GM20431 (cell line): ENCODE measurements around the gene TMEM213.

Experiments
- in situ Hi-C: fragments of 300-500 bp; cut with MseI, MboI; formaldehyde crosslinking; loops from one replicate; pipeline ENCODE4 v1.15.0; 2020; ENCODE audit warnings: low sequenced_read_pairs; ENCODE audit not compliant: unreplicated experiment

TMEM213 gene

DNA sequence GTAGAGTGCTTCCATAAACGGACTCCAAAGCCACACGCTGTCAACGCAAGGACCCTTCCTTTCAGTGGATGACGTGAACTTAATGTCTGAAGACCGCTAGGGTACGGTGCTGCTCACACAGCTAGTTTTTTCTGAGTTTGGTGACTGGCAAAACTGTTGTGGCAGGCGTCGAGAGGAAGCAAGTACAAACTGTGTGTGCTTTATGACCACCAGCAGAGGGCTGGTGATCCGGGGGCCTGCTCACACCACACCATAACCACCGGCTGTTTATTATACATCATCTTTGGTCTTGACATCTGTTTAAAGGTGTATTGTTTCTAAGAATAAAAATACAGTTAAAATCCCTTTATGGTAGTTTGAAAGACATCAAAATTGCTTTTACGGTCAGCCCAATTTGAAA, 37.3 kb downstream of the TMEM213 start:
- in situ Hi-C loops, result no loop called here

DNA sequence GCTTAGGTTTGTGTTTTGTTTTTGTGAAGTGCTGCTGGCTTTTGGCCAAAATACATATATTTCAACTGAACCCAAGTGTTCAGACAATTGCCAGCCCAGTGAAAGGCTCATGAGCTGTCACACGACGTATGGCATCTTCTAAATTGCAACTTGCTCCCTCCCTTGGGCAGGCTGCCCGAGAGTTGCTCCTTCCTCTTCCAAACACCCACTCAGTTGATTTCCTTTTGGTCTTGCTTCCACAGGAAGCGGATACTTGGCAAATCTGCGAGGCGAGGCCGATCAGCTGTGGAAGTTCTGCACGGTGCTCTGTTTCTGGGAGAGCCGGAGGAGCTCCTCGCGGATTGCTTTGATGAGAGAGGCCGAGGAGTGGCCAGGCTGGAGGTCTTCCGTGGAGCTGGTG, 39.8 kb downstream of the TMEM213 start:
- in situ Hi-C loops, result no loop called here

DNA sequence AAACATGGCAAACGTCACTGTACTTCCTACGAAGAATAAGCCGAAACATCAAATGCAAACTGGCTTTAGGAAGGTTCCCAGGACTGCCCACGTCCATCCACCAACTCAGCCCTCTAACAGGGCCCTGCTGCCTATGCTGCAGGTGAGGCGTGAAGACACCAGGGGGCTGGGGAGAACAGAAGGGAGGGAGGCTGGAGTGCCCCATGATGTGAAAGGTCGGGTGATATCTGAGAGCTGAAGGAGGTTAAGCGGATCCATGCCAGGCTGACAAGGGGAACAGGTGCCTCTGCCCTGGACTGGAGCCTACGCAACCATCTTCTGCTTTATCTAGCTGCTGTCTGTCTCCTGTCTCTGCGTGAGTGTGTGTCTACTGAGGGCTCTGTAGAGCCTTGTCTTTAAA, 40.4 kb downstream of the TMEM213 start:
- in situ Hi-C loops, result no loop called here

DNA sequence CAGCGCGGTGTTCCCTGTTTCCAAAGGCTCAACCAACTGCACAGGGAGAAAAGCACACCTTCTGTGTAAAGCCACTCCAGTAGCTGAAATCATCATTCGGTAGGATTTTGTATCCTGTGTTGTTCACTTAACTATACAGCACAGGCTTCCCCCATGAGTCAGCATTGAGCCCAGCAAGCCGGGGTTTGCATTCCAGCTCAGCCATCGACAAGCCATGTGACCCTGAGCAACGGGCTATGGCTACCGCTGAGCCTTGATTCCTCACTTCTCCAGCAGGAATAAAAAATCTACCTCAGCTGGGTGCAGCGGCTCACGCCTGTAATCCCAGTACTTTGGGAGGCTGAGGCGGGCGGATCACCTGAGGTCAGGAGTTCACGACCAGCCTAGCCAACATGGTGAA, 44.3 kb downstream of the TMEM213 start:
- in situ Hi-C loops, result no loop called here

DNA sequence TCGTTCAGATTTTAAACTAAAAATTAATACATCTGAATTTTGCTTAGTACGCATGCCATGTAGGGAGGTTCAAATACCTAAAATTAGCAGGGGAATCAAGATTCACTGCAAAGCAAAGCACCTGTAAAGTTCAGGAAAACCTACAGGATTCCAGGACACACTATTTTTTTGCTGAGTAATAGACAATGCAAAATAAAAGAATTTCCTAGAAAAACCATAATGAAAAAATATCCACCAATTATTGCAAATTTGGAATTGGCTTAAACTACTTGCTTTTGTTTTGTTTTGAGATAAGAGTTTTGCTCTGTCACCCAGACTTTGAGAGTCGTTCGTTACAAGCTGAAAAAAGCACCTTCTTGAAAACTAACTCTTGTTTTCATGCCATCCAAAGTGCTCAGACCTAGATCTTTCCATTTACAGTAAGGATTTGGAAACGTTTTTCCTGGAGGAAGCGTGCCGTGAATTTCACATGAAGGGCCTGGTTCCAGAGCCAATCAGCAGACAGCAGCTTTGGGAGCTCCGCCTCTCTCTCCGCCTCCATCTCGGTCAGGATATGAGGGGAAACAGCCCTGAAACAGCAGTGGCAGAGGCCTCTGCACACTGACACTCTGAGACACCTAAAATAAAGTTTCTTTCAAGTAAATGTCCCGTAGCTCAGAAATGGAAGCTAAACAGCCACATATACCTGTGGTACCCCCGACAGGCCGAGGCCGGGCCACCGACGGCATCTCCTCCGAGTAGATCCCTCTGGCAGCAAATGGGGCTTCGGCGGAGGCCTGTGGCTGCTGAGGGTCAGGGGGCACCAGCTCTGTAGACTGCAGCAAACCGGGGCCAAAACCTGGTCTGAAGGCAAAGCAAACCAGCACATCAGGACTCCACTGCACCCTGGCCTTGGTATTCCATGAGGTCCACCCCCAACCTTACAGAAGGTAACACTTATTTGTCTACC, 46.1 kb downstream of the TMEM213 start:
- in situ Hi-C loops, result no loop called here

DNA sequence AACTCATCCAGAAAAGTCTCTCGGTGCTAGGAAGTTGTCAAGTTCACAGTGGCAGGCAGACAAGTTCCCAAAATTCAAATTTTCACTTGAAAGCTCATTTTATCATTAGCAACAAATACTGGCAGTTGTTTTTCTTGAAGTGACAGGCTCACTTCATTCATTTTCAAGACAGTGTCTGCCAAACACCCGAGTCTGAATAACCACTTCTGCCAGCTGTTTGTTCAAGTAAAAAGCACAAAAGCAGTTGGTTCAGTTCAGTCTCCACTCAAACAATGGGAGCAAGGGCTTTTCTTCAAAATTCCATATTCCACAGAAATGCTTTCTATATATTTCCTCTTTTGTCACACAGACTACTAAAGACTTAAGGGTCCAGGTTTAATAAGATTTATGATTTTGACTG, 47.9 kb downstream of the TMEM213 start:
- in situ Hi-C loops, result no loop called here

DNA sequence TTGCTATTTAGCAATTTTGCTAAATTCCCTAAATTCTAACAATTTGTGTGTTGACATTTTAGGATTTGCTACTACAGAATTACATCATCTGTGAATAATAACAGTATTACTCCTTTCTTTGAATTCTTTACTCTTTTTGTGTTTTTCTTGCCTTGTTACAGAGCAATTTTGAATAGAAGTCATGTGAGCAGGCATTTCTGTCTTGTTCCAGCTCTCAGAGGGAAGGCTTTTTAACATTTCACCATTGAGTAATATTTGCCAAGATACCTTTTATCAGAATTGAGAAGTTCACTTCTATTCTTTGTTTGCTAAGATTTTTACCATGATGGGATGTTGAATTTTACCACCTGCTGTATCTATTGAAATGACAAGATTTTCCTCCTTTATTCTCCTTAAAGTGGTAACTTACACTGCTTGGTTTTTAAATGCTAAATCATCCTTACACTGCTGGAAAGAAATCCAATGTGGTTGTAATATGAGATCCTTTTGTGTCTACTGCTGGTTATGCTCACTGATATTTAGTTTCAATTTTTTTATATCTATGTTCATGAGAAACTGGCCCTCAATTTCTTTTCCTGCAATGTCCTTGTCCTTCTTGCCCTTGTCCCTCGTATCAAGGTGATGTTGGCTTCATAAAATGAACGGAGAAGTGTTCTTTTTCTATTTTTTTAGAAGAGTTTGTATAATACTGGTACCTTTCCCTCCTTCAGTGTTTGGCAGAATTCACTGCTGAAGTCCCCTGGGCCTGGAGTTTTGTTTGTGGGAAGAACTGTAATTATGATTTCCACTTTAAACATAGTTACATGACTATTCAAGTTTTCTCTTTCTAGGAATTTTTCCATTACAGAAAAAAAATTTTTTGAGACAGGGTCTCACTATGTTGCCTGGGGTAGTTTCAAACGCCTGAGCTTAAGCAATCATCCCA, 50.5 kb downstream of the TMEM213 start:
- in situ Hi-C loops, result no loop called here

DNA sequence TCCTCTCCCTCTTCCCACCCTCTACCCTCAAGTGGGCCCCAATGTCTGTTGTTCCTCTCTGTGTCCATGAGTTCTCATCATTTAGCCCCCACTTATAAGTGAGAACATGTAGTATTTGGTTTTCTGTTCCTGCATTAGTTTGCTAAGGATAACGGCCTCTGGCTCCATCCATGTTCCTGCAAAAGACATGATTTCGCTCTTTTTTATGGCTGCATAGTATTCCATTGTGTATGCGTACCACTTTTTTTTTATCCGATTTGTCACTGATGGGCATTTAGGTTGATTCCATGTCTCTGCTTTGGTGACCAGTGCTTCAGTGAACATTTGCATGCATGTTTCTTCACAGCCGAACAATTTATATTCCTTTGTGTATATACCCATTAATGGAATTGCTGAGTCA, 51.9 kb downstream of the TMEM213 start:
- in situ Hi-C loops, result no loop called here

DNA sequence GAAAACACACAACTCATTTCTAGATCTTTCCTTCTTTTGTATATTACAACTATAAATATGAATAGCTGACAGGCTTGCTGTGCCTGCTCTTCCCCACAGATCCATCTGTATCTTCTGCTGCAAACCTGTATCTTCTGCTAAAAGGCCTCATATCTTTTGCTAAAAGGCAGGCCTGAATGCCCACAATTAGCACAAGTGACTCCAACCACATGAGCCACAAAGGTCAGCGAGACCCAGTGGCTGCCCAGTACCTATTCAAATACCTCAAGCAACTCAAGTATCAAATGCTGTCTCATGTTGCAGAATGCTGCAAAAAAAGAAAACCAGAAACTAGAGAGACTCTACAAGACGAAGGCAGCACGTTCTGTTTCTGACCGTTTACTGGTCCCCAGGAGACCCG, 54.7 kb downstream of the TMEM213 start:
- in situ Hi-C loops, result no loop called here

DNA sequence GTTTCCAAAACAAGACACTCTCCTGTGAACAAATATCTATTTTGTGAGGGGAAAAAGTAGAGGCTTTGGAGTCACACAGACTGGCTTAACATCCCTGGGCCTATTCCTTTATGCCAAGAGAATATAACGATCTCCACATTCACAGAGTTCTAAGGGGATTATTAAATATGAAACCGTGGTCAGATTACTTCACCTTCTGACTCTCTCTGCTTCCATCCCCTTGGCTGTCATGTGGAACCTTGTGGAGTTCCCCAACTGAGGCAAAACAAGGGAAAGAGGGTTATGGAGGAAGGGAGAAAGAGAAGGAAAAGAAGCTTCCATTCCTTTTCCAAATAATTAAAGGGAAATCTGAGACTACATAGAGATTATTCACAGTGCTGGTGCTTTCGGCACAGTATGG, 55.7 kb downstream of the TMEM213 start:
- in situ Hi-C loops, result no loop called here

DNA sequence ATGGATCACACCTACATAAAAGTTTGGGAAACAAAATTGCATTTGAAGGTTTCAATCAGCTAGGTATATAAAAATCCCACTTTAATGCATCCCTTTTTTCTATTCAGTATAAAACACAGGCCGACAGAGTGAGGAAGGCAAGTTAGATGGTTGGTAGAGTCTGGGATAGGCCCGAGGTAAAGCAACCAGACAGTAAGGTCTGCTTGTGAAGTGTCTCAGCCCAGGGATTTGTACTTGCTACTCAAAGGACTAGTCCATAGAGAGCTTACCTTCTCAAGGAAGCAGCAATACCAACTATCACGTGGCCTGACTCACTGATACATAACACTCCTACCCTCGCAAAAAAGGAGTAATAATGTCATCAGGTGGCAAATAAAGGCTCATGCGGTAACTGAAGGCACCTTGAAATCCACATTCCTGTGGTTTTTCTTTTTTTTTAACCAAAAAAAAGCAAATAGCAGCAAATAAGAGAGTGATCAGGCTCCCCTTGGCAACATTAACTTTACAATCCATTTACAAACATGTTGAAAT, 56.4 kb downstream of the TMEM213 start:
- in situ Hi-C loops, result no loop called here

DNA sequence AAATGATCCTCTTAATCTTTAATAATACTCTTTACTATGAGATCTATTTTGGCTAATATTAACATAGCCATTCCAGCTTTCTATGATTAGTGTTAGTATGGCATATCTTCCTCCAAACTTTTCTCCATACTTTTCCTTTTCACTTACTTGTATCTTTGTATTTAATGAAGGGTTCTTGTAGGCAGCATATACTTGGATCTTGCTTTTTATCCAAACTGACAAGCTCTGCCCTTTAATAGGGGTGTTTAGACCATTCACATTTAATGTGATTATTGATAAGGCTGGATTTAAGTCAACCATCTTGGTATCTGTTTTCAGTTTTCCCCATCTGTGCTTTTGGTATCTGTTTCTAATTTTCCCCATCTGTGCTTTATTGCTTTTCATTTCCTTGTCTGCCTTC, 59.9 kb downstream of the TMEM213 start:
- in situ Hi-C loops, result no loop called here

DNA sequence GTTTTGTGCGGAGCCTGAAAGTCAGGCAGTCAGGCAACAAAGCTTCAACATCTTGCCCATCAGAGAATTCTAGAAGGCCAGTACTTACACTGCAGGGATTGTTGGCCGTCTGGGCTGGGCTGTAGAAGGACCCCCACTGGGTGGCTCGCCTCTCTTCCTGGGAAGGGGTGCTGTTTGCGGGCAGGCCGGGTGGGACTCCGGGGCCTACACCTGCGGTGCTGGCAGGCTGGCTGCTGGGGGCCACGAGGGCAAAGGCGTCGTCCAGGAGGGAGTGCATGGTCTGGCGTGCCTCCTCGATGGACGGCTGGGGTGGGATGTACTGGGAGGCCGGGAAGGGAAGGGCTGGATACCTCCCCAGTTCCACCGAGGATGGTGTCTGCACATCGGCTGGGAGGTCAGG, 63.3 kb downstream of the TMEM213 start:
- in situ Hi-C loops, result no loop called here

DNA sequence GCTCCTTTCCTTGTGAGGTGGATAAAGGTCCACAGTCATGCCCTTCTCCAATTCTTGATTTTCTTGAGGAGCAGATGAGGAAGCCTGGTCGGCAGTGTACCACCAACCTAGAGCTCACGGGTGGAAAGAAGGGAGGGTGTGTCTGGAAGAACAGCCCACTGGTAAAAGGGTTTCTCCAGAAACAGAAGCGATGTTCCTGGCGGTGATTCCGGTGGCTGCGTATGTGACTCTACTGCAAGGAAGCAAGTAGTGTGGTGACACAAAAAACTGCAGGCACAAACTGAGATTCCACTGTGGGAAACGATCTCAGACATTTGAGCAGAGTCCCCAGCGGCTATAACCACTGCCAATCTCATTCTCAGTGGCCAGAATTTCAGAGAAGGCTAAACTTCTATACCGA, 66.1 kb downstream of the TMEM213 start:
- in situ Hi-C loops, result no loop called here

DNA sequence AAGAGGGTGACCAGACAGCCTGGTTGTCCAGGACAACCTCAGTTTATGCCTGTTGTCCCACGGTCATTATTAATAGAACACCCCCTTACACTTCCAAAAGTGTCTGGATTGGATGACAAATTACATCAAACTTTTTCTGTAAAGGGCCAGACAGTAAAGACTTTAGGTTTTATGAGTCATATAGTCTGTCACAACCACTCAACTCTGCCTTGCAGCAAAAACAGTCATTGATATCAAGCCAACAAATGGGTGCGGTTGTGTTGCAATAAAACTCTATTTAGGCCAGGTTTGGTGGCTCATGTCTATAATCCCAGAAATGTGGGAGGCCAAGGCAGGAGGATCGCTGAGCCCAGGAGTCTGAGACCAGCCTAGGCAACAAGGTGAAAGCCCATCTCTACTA, 66.9 kb downstream of the TMEM213 start:
- in situ Hi-C loops, result no loop called here

DNA sequence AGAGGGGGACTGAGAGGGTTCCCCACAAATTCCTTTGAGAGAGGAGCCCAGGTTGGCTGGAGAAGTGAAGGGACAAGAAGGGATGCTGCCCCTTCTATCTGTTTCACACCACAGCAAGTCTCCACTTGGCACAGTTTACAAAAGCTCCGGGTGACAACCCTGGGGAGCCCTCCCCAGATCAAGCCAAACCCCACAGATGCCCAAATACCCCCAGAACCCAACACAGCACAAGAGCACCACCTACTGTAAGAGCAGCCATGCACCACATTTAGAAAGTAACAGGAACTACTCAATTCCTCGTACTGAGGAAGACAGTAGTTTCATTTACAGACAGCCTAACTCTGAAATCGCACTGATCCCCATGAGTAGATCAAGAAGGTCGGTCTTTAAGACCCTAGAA, 68.0 kb downstream of the TMEM213 start:
- in situ Hi-C loops, result no loop called here

DNA sequence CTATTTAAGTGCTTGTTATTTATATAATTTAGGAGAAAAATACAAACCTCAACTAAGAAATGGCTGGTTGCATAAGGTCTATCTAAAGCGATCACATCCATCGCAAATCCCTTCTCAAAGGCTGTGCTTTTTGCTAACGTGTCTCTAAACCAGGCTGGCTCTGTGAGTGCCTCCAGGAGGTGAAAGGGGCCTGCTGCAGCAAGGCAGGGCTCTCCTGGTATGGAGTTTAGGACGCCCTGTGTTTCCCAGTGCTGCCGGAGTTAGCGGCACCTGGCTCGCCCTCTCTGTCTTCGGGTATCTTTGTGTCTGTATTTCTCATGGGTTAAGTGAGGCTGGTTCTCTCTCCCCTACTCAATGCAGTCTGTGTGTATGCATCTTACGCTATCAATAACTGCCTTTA, 68.6 kb downstream of the TMEM213 start:
- in situ Hi-C loops, result no loop called here

DNA sequence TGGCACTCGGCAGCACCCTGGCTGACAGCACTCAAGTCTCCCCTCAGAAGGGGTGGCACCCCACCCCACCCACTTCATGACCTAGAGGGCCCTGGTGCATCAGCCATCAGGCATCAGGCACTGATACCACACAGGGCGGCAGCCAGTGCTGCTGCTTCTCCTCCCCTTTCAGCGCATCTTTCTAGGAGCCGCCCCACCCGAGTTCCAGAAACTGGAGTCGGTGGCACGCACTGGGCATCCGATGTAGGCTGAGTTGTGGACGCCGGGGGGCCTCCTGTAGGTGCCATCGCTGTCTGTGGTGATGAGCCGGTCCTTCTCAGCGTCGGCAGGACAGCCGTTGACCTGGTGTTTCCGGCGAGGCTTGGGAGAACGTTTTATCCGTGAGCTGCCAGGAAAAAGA, 70.0 kb downstream of the TMEM213 start:
- in situ Hi-C loops, result no loop called here

DNA sequence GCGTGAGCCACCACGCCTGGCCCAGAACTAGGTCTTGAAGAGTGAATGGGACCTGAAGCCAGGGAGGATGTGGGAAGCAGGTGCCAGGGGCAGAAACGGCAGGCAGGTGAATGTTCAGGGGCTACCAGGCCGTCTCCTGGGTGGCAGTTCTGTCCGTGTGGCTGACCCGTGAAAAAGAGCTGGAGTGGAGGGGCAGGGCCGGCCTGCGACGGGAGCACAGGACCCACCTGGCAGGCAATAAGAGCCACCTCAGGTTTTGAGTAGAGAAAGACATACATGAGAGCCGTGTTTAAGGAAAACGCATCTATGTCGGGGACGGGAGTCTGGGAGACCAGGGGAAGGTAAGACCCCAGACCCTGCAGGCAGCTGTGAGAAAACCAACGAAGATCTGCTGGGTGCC, 70.9 kb downstream of the TMEM213 start:
- in situ Hi-C loops, result no loop called here

DNA sequence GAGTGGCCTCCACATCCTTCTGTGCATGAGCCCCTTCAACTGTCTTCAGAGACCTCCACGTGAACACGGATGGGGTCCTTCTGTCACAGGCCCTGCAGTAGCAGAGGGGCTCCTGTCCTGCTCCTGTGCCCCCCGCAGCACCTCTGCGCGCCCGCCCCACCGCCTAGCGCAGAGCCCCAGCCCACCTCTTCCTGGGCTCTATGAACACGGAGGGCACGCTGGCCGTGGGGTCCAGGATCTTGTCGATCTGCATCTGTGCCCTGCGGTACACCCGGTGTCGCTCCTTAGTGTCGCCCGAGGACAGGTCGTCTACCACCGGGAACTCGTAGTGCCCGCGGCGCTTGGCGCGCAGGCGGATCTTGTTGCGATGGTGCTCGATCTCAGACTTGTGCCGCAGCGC, 71.6 kb downstream of the TMEM213 start:
- in situ Hi-C loops, result no loop called here
